ENCODE results near the gene IL26.

DNA sequence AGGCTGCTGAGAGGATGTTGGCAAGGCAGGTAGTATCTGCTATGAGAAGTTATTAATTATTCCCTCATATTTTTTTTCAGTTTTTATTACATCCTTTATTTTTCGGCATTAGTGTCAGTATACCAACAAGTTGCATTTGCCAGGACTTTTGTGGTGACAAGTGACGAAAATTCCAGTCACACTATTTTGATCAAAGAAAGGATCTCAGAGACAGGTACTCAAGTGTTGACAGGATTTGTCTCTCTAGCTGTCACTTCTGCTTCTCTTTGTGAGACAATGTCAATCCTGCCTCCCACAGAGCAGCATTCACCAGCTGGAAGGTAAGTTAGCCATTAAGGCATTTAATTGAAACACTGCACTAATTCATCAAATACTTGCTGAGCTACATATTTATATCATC, 48.0 kb downstream of the IL26 start:
- TF ChIP-seq, protein P1, sequence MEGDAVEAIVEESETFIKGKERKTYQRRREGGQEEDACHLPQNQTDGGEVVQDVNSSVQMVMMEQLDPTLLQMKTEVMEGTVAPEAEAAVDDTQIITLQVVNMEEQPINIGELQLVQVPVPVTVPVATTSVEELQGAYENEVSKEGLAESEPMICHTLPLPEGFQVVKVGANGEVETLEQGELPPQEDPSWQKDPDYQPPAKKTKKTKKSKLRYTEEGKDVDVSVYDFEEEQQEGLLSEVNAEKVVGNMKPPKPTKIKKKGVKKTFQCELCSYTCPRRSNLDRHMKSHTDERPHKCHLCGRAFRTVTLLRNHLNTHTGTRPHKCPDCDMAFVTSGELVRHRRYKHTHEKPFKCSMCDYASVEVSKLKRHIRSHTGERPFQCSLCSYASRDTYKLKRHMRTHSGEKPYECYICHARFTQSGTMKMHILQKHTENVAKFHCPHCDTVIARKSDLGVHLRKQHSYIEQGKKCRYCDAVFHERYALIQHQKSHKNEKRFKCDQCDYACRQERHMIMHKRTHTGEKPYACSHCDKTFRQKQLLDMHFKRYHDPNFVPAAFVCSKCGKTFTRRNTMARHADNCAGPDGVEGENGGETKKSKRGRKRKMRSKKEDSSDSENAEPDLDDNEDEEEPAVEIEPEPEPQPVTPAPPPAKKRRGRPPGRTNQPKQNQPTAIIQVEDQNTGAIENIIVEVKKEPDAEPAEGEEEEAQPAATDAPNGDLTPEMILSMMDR (IDR thresholded peaks at IDR 0.05): no peak
- TF ChIP-seq POLR2AphosphoS5 (IDR thresholded peaks at IDR 0.05) (no peak), POLR2A (IDR thresholded peaks at IDR 0.05) (no peak)
